ENCODE data around the gene S100A4.
A peak's percentile ranks its signal among the peaks of the same experiment; 100 is the strongest.

Gene S100A4

GRCh38 chr1:153503766-153504165 lies 41.8 kb downstream of the S100A4 start:
- DNase-seq, result no peak

DNA sequence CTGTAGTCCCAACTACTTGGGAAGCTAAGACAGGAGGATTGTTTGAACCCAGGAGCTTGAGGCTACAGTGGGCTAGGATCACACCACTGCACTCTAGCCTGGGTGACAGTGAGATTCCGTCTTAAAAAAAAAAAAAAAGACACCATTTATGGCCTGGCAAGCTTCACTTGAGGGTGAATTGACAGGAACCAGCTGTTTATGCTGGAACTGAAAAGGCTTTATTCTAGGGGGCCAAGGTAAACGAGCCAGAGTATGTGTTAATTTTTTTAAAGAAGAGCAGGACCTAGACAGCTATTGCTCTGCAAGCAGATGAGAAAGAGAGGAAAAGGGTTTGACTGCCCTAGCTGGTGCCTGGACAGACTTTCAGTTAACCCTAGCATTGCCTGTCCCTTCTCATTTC lies 46.9 kb downstream of the S100A4 start:
- no peak for DNase-seq

DNA sequence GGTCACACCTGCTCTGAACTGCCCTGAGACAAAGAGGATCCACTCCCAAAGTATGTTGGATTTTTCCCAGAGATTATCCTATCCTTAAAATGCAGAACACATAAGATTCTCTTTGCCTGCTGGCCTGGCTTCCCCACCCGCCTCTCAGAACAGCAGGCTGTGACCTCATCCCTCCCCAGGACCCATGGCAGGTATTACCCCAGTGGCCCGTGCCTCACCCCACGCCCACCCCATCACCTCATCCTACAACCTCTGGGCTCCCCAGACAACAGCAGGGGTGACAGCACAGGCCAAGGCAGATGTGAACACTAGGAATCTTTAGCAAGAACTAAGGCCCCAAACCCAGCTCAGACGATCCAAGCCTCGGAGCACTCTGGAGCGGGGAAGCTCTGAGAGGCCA lies 50.1 kb downstream of the S100A4 start:
- no peak for DNase-seq

DNA sequence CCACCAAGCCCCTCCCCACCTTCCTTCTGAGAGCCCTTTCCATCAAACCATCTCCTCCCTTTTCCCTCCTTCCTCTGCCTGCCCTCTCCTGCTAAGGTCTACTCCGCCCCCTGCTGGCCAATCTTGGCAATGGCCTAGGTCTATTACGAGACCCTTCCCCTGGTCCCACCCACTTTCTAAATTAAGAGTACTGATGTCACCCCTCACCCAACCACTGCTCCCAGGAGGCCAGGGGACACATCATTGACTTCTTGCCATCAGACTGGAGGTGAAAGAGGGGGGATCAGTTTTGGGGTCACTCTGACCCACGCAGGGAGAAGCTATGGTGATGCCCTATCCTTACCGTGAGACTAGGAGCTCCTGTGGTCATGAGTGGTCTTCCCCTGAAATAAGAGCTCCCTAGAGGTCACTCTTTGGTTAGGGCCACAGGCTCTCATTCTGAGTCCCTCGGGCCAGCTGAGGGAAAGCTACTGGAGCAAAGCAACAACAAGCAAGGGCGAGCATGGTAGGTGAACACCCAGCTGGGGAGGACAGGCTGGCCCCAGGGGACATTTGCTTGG lies 50.5 kb downstream of the S100A4 start:
- peak; percentile 53 for DNase-seq

Measured in activated CD4-positive, alpha-beta T cell treated with anti-CD3 and anti-CD28 coated beads for 1 hour (primary cell).